ENCODE results near the gene CAPN8.
A peak's percentile ranks its signal among the peaks of the same experiment; 100 is the strongest.

The CAPN8 gene

DNA sequence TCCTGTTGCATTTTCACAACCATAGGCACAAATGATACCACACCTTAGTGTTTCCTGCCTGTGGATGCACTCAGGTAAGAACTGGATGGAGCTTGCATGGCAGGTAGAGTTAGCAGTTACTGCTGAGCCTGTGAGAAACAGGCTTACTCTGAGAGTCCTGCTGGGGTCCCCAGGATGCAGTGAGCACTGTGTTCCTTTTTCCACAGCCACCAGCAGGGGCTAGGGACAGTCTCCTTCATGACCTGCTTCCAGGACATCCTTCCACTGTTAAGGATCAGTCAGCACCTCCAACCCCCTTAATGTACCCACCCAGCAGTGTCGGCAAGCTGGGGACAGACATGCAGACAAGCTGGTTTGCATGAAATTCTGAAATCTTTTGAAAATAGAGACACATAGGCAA is 16.3 kb downstream of the CAPN8 start:
- ChIA-PET POLR2A (no interaction called here), CTCF (no interaction called here)
- no peak for DNase-seq
- peaks cover 0 to 5% (median 0%) of the 10 kb centered on the region in 5 experiments for H3K9me3 ChIP-seq (ENCODE audit: control extremely low read depth in 1 of 5, control insufficient read depth in 4 of 5, insufficient read depth in 2 of 5, low read depth in 1 of 5, low read length in 4 of 5)
- no peaks in the 10 kb centered on the region for H3K36me3 ChIP-seq (ENCODE audit: control insufficient read depth in 4 of 4, insufficient read depth in 4 of 4, low read length in 3 of 4)
- H3K4me1 ChIP-seq (ENCODE audit: control extremely low read depth in 1 of 4, control insufficient read depth in 4 of 4, insufficient read depth in 4 of 4, low read length in 3 of 4): no peaks in the 10 kb centered on the region
- H3K27ac ChIP-seq (ENCODE audit: insufficient read depth in 1 of 2, low read depth in 1 of 2, low read length in 2 of 2, poor library complexity in 1 of 2, severe bottlenecking in 2 of 2): no peak overlapping the region
- peaks cover 0 to 3% (median 0%) of the 10 kb centered on the region in 5 experiments for H3K27me3 ChIP-seq (replicated peaks in 2 of 5; ENCODE audit: control insufficient read depth in 4 of 5, insufficient read depth in 5 of 5, low read length in 4 of 5)
- H3K4me3 ChIP-seq (ENCODE audit: control insufficient read depth in 1 of 7, extremely low read depth in 1 of 7, insufficient read depth in 4 of 7, low read depth in 2 of 7, low read length in 6 of 7): no peak overlapping the region
- 0% methylated on average over 1 of the region's 1 CpG for WGBS (ENCODE audit: insufficient coverage)

DNA sequence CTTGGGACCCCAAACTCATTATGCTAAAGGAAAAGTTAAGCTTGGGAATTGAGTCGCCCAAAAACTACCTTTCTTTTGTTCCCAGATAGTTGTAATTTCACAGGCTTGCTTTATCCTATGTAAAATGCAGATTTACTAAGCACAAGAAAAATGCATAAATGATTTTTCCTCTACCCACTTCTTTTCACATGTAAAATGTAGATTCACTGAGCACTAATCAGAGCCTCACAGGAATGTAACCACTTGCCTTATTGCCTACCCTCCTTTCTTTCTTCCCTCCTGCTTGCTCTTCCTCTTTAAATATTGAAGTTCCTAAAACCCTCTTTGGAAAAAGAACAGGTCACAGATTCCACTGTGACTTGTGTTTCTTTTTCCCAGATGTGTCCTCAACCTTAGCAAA is 18.3 kb downstream of the CAPN8 start:
- peaks cover 0 to 6% (median 0%) of the 10 kb centered on the region in 5 experiments for H3K9me3 ChIP-seq (ENCODE audit: control extremely low read depth in 1 of 5, control insufficient read depth in 4 of 5, insufficient read depth in 2 of 5, low read depth in 1 of 5, low read length in 4 of 5)
- H3K27me3 ChIP-seq (replicated peaks in 2 of 5; ENCODE audit: control insufficient read depth in 4 of 5, insufficient read depth in 5 of 5, low read length in 4 of 5): peaks cover 0 to 3% (median 0%) of the 10 kb centered on the region in 5 experiments
- ChIA-PET CTCF (no interaction called here), POLR2A (no interaction called here)
- H3K4me1 ChIP-seq (ENCODE audit: control extremely low read depth in 1 of 4, control insufficient read depth in 4 of 4, insufficient read depth in 4 of 4, low read length in 3 of 4): no peaks in the 10 kb centered on the region
- no peak for DNase-seq
- no peak overlapping the region for H3K27ac ChIP-seq (ENCODE audit: insufficient read depth in 1 of 2, low read depth in 1 of 2, low read length in 2 of 2, poor library complexity in 1 of 2, severe bottlenecking in 2 of 2)
- 100% methylated on average over 1 of the region's 1 CpG for WGBS (ENCODE audit: insufficient coverage)
- no peaks in the 10 kb centered on the region for H3K36me3 ChIP-seq (ENCODE audit: control insufficient read depth in 4 of 4, insufficient read depth in 4 of 4, low read length in 3 of 4)
- no peak overlapping the region for H3K4me3 ChIP-seq (ENCODE audit: control insufficient read depth in 1 of 7, extremely low read depth in 1 of 7, insufficient read depth in 4 of 7, low read depth in 2 of 7, low read length in 6 of 7)

DNA sequence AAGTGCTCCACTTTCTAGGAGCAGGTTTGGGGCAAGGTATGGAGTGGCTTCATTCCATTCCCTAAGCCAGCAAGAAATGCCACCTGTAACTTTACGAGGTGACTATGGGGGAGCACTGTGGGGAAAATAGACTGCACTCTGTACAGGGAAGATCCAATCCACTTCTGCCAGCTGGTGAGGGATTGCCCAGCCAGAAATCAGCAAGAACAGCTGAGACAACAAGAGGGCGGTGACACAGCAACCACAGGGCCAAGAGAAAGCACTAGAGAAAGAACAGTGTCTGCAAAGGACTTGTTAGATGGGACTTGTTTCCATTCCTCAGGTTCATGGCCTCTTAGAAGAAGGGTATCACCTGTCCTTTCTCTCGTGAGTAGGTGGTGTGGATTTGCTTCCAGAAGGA is 19.6 kb downstream of the CAPN8 start:
- peaks cover 0 to 15% (median 3%) of the 10 kb centered on the region in 5 experiments for H3K9me3 ChIP-seq (ENCODE audit: control extremely low read depth in 1 of 5, control insufficient read depth in 4 of 5, insufficient read depth in 2 of 5, low read depth in 1 of 5, low read length in 4 of 5)
- no peak for DNase-seq
- ChIA-PET CTCF (no interaction called here), POLR2A (no interaction called here)
- peaks cover 0 to 3% (median 0%) of the 10 kb centered on the region in 5 experiments for H3K27me3 ChIP-seq (replicated peaks in 2 of 5; ENCODE audit: control insufficient read depth in 4 of 5, insufficient read depth in 5 of 5, low read length in 4 of 5)
- no peak overlapping the region for H3K4me3 ChIP-seq (ENCODE audit: control insufficient read depth in 1 of 7, extremely low read depth in 1 of 7, insufficient read depth in 4 of 7, low read depth in 2 of 7, low read length in 6 of 7)
- no peak overlapping the region for H3K27ac ChIP-seq (ENCODE audit: insufficient read depth in 1 of 2, low read depth in 1 of 2, low read length in 2 of 2, poor library complexity in 1 of 2, severe bottlenecking in 2 of 2)
- WGBS (ENCODE audit: insufficient coverage): 72% methylated on average over 3 of the region's 3 CpGs
- no peaks in the 10 kb centered on the region for H3K4me1 ChIP-seq (ENCODE audit: control extremely low read depth in 1 of 4, control insufficient read depth in 4 of 4, insufficient read depth in 4 of 4, low read length in 3 of 4)
- H3K36me3 ChIP-seq (ENCODE audit: control insufficient read depth in 4 of 4, insufficient read depth in 4 of 4, low read length in 3 of 4): no peaks in the 10 kb centered on the region

DNA sequence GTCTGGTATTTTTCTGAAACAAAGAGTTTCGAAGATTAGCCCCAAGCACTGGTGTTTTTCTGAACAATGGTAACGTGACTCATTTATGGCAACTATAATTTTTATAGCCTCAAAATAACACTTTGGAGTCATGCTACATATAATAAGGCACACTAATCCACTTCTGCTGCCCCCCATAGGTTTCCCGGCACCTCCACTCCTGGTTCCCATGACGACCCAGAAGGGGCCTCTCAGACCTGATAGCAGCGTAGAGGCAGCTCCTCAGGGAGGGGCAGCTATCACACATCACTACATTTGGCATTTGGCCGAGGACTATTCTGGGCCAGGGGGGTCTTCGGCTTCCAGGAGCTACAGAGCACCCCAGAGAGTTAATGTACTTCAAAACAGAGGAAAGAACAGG is 23.3 kb downstream of the CAPN8 start:
- Histone ChIP-seq H3K9me3 (ENCODE audit: control extremely low read depth in 1 of 5, control insufficient read depth in 4 of 5, insufficient read depth in 2 of 5, low read depth in 1 of 5, low read length in 4 of 5) (peaks cover 0 to 28% (median 11%) of the 10 kb centered on the region in 5 experiments), H3K36me3 (ENCODE audit: control insufficient read depth in 4 of 4, insufficient read depth in 4 of 4, low read length in 3 of 4) (no peaks in the 10 kb centered on the region), H3K27me3 (replicated peaks in 2 of 5; ENCODE audit: control insufficient read depth in 4 of 5, insufficient read depth in 5 of 5, low read length in 4 of 5) (peaks cover 0 to 3% (median 0%) of the 10 kb centered on the region in 5 experiments), H3K4me3 (ENCODE audit: control insufficient read depth in 1 of 7, extremely low read depth in 1 of 7, insufficient read depth in 4 of 7, low read depth in 2 of 7, low read length in 6 of 7) (no peak overlapping the region), H3K4me1 (ENCODE audit: control extremely low read depth in 1 of 4, control insufficient read depth in 4 of 4, insufficient read depth in 4 of 4, low read length in 3 of 4) (no peaks in the 10 kb centered on the region), H3K27ac (ENCODE audit: insufficient read depth in 1 of 2, low read depth in 1 of 2, low read length in 2 of 2, poor library complexity in 1 of 2, severe bottlenecking in 2 of 2) (no peak overlapping the region)
- WGBS (ENCODE audit: insufficient coverage): 95% methylated on average over 5 of the region's 7 CpGs
- POLR2A ChIA-PET: no interaction called here
- CTCF ChIA-PET: interaction anchor here (1.5 kb wide), 1 partner anchor 15 kb away, joined by 5 read pairs; no protein-coding TSS in a partner anchor
- DNase-seq: no peak

DNA sequence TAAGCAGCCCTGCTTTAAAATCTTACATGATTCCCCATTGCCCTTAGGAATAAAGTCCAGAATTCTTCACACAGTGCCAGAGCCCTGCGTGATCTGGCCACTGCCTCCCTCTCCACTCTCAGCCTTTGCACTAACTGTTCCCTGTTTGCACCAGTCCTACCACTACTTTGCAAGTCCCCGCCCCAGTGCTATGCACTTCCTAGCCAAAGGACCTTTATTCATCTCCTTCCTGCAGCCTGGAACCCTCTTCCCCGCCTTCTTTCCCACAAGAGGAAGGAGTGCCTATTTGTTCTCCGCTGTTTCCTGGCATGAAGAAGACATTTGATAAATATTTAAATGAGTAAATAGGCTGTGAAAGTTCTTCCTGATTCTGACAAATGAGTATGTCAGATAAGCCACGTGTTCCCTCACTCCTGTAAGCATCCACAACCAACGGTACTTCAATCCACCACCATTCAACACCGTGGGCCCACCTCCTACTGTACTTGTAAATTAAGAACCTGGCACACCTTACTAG is 23.9 kb downstream of the CAPN8 start:
- no peak for DNase-seq
- H3K27ac ChIP-seq (ENCODE audit: insufficient read depth in 1 of 2, low read depth in 1 of 2, low read length in 2 of 2, poor library complexity in 1 of 2, severe bottlenecking in 2 of 2): no peak overlapping the region
- H3K9me3 ChIP-seq (ENCODE audit: control extremely low read depth in 1 of 5, control insufficient read depth in 4 of 5, insufficient read depth in 2 of 5, low read depth in 1 of 5, low read length in 4 of 5): peaks cover 0 to 31% (median 11%) of the 10 kb centered on the region in 5 experiments
- no peaks in the 10 kb centered on the region for H3K4me1 ChIP-seq (ENCODE audit: control extremely low read depth in 1 of 4, control insufficient read depth in 4 of 4, insufficient read depth in 4 of 4, low read length in 3 of 4)
- ChIA-PET CTCF (no interaction called here), POLR2A (no interaction called here)
- WGBS (ENCODE audit: insufficient coverage): 100% methylated on average over 2 of the region's 7 CpGs
- no peaks in the 10 kb centered on the region for H3K36me3 ChIP-seq (ENCODE audit: control insufficient read depth in 4 of 4, insufficient read depth in 4 of 4, low read length in 3 of 4)
- H3K27me3 ChIP-seq (replicated peaks in 2 of 5; ENCODE audit: control insufficient read depth in 4 of 5, insufficient read depth in 5 of 5, low read length in 4 of 5): peaks cover 0 to 3% (median 0%) of the 10 kb centered on the region in 5 experiments
- H3K4me3 ChIP-seq (ENCODE audit: control insufficient read depth in 1 of 7, extremely low read depth in 1 of 7, insufficient read depth in 4 of 7, low read depth in 2 of 7, low read length in 6 of 7): no peak overlapping the region

DNA sequence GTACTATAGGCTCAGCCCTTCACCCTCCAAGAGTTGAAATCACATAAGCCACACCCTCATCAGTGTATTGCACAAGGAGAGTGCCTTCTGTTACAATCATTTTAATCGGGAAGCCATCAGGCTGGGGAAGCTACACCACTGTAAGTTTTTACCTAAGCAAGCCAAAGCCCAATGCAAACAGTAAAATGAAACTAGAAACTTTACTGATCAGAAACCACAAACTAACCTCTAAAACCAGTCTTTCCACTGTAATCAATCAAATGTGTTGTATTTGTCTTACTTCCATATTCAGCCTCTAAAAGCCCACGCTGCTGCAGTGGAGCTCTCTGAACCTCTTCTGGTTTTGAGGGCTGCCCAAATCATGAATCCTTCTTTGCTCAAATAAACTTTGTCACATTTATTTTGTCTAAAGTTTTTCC is 26.2 kb downstream of the CAPN8 start:
- WGBS (ENCODE audit: insufficient coverage): 0% methylated on average over 2 of the region's 2 CpGs
- CTCF ChIA-PET: interaction anchor here (1.0 to 1.4 kb wide), 3 partner anchors 12 to 44 kb away, joined by 3 to 4 read pairs (median 3); no protein-coding TSS in a partner anchor

DNA sequence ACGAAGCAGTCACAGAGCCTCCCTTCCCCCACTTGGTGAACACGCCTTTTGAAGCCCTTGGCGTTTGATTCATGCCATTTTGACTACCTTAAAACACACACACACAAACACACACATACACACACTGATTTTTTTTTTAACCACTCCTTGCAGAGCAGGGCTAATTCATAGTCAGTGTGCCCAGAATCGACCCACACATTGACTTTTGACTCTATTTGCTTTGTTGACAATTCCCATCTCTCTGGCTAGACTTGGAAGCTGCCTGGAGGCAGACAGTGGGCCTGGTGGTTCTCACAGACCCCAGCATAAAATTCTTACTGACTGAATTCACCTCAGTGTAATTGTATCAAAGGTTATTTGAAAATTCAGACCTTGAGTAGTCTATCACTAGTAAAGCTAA is 30.3 kb downstream of the CAPN8 start:
- Histone ChIP-seq H3K27me3 (replicated peaks in 2 of 5; ENCODE audit: control insufficient read depth in 4 of 5, insufficient read depth in 5 of 5, low read length in 4 of 5) (peaks cover 0 to 4% (median 0%) of the 10 kb centered on the region in 5 experiments), H3K4me3 (ENCODE audit: control insufficient read depth in 1 of 7, extremely low read depth in 1 of 7, insufficient read depth in 4 of 7, low read depth in 2 of 7, low read length in 6 of 7) (no peak overlapping the region), H3K9me3 (ENCODE audit: control extremely low read depth in 1 of 5, control insufficient read depth in 4 of 5, insufficient read depth in 2 of 5, low read depth in 1 of 5, low read length in 4 of 5) (peaks cover 0 to 20% (median 3%) of the 10 kb centered on the region in 5 experiments), H3K36me3 (ENCODE audit: control insufficient read depth in 4 of 4, insufficient read depth in 4 of 4, low read length in 3 of 4) (no peaks in the 10 kb centered on the region), H3K27ac (ENCODE audit: insufficient read depth in 1 of 2, low read depth in 1 of 2, low read length in 2 of 2, poor library complexity in 1 of 2, severe bottlenecking in 2 of 2) (no peak overlapping the region), H3K4me1 (ENCODE audit: control extremely low read depth in 1 of 4, control insufficient read depth in 4 of 4, insufficient read depth in 4 of 4, low read length in 3 of 4) (no peaks in the 10 kb centered on the region)
- ChIA-PET CTCF (no interaction called here), POLR2A (no interaction called here)
- 96% methylated on average over 4 of the region's 4 CpGs for WGBS (ENCODE audit: insufficient coverage)
- no peak for DNase-seq

More for the DNA sequence above, 26.2 kb downstream of the CAPN8 start:
- Histone ChIP-seq H3K9me3 (ENCODE audit: control extremely low read depth in 1 of 5, control insufficient read depth in 4 of 5, insufficient read depth in 2 of 5, low read depth in 1 of 5, low read length in 4 of 5) (peaks cover 0 to 36% (median 9%) of the 10 kb centered on the region in 5 experiments), H3K4me1 (ENCODE audit: control extremely low read depth in 1 of 4, control insufficient read depth in 4 of 4, insufficient read depth in 4 of 4, low read length in 3 of 4) (no peaks in the 10 kb centered on the region), H3K27me3 (replicated peaks in 2 of 5; ENCODE audit: control insufficient read depth in 4 of 5, insufficient read depth in 5 of 5, low read length in 4 of 5) (no peaks in the 10 kb centered on the region), H3K27ac (ENCODE audit: insufficient read depth in 1 of 2, low read depth in 1 of 2, low read length in 2 of 2, poor library complexity in 1 of 2, severe bottlenecking in 2 of 2) (no peak overlapping the region), H3K4me3 (ENCODE audit: control insufficient read depth in 1 of 7, extremely low read depth in 1 of 7, insufficient read depth in 4 of 7, low read depth in 2 of 7, low read length in 6 of 7) (no peak overlapping the region), H3K36me3 (ENCODE audit: control insufficient read depth in 4 of 4, insufficient read depth in 4 of 4, low read length in 3 of 4) (no peaks in the 10 kb centered on the region)
- DNase-seq: peak; percentile 42 to 76 (median 67)
- POLR2A ChIA-PET: no interaction called here

Data from common myeloid progenitor, CD34-positive (primary cell).